Sigmoid colon (tissue), 7 donors: ENCODE data around the gene MGRN1. TPM values are rescaled to one million over a fixed set of nuclear protein-coding genes. Genes with fewer than 3 reads are reported as not detected.

Experiments
- DNase-seq: peaks from one replicate; pipeline ENCODE4 v3.0.0-alpha.2; 2019
- H3K27ac ChIP-seq, 4 donors: fragments of 200-600 bp; sonication (generic); one replicate each; pipeline ENCODE4 v1.5.1; 2016 to 2019; ENCODE audit warnings: mild to moderate bottlenecking in 1 of 4
- H3K27me3 ChIP-seq, 3 donors: fragments of 200-600 bp; sonication (generic); one replicate each; pipeline ENCODE4 v1.5.1; 2019; ENCODE audit warnings: mild to moderate bottlenecking in 1 of 3
- H3K36me3 ChIP-seq, 4 donors: fragments of 200-600 bp; sonication (generic); one replicate each; pipeline ENCODE4 v1.5.1; 2016 to 2019
- H3K4me1 ChIP-seq, 4 donors: fragments of 200-600 bp; sonication (generic); one replicate each; pipeline ENCODE4 v1.5.1; 2017 to 2019
- H3K4me3 ChIP-seq, 4 donors: fragments of 200-600 bp; sonication (generic); one replicate each; pipeline ENCODE4 v1.5.1; 2017 to 2019; ENCODE audit warnings: mild to moderate bottlenecking in 2 of 4, moderate library complexity in 1 of 4
- H3K9me3 ChIP-seq, 4 donors: fragments of 200-600 bp in 3 of 4; sonication (generic) in 3 of 4; one replicate each; pipeline versions ENCODE4 v1.5.1 to v1.6.1; 2013 to 2019
- EP300 ChIP-seq, 4 donors: sonication (generic); formaldehyde crosslinking; IDR thresholded peaks; one replicate each; pipeline ENCODE4 v1.6.1; 2017; ENCODE audit warnings: antibody characterized with exemption in 4 of 4
- POLR2A ChIP-seq, 2 donors: fragments of 450-650 bp; IDR thresholded peaks; one replicate each; pipeline ENCODE4 v1.6.1; 2016; ENCODE audit warnings: antibody characterized with exemption in 2 of 2, mild to moderate bottlenecking in 2 of 2, moderate library complexity in 2 of 2
- POLR2AphosphoS5 ChIP-seq, 4 donors: sonication (generic); formaldehyde crosslinking; IDR thresholded peaks; one replicate each; pipeline ENCODE4 v1.6.1; 2017; ENCODE audit warnings: antibody characterized with exemption in 4 of 4
- WGBS, 2 donors: extraction: QIAGEN DNeasy Blood & Tissue Kit; methylation state at CpG; one replicate each; pipeline ENCODE4 v1.1.7; 2013; 5-methylcytosine and 5-hydroxymethylcytosine counted together
- intact Hi-C: fragments of 100-400 bp; cut with DNase I; formaldehyde crosslinking; loops from one replicate; pipeline ENCODE4 v1.15.1; 2023
- polyA plus RNA-seq, 3 donors: library from polyadenylated mRNA; stranded (reverse); fragments of 200-250 nt; gene quantifications; one replicate each; pipeline ENCODE4 v1.2.3, GENCODE V29; 2013
- total RNA-seq, 4 donors: library from RNA; depleted of rRNA; stranded (reverse); fragments of >200 nt; gene quantifications; one replicate each; pipeline ENCODE4 v1.1.0, GENCODE V29; 2016
- TF ChIP-seq, protein P1 (sequence below), 4 experiments: fragments of 450-650 bp in 3 of 4; fragments of 200-600 bp in 1 of 4; IDR thresholded peaks; one replicate each; pipeline ENCODE4 v1.5.1; 2016 to 2019; ENCODE audit warnings: antibody characterized with exemption in 4 of 4, mild to moderate bottlenecking in 3 of 4, moderate library complexity in 2 of 4
- donor health status: healthy with polysubstance abuse.
- donor health status: Bipolar disorder and iron deficiency.
- donor health status: healthy.

The MGRN1 gene
- total and polyA plus RNA-seq, 7 donors, result 16.8 to 37.9 (median 28.2) TPM

DNA sequence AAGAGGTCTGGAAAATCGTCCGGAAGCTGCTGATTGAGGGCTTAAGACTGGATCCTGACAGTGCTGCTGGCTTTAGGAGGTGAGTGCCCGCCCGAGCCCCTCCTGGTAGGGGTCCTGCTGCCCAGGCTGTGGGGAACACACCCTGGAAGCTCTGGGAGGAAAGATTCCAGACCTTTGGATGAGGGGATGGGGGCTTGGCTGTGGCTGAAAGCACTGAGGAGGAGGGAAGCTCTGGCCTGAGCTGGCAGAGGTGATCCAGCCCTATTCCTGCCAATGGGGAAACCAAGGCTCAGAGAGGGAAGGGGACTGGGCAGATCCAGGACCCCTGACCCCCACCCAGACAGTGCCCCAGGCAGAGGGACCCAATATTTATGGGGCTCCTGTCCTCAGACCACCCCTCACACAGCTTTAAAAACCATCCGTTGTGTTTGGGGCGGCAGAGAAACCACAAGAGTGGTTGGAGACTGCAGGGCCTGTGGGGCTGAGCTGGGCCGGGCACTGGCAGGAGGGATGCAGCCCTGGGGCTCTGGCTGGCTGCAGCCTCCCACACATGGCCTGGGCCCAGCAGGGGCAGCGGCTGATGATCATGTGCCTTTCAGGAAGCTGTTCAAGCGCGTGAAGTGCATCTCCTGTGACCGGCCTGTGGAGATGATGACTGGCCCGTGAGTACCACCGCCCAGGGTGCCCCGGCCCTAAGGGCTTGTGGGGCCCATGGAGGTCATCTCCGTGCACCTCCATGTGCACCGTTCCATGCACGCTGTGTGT is 32.7 kb upstream of the MGRN1 start:
- 88 to 92% methylated on average over 17 of the region's 17 CpGs for WGBS, 2 donors

DNA sequence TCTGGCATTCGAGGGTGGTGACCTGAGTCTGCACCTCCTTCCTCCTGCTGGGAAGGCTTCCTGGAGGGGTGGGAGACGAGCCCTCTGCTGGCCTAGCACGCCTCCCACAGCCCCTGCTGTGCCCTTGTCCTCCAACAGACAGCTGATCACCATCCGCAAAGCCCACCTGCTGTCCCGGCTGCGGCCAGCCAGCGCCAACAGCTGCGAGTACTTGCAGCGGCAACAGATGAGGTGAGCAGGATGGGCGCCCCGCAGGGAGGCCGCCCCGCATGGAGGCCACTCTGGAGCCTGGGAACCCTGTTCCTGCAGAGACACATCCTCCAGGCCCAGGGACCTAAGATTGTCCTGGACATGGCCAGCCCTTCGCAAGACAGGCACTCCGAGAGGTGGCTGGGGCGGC is 31.5 kb upstream of the MGRN1 start:
- H3K27me3 ChIP-seq, result peaks cover 0 to 9% (median 0%) of the 10 kb centered on the region in 3 donors
- H3K4me3 ChIP-seq, result no peak overlapping the region
- no peak for TF ChIP-seq EP300 (IDR thresholded peaks at IDR 0.05)
- no peak for TF ChIP-seq POLR2A (IDR thresholded peaks at IDR 0.05)
- TF ChIP-seq, protein P1, sequence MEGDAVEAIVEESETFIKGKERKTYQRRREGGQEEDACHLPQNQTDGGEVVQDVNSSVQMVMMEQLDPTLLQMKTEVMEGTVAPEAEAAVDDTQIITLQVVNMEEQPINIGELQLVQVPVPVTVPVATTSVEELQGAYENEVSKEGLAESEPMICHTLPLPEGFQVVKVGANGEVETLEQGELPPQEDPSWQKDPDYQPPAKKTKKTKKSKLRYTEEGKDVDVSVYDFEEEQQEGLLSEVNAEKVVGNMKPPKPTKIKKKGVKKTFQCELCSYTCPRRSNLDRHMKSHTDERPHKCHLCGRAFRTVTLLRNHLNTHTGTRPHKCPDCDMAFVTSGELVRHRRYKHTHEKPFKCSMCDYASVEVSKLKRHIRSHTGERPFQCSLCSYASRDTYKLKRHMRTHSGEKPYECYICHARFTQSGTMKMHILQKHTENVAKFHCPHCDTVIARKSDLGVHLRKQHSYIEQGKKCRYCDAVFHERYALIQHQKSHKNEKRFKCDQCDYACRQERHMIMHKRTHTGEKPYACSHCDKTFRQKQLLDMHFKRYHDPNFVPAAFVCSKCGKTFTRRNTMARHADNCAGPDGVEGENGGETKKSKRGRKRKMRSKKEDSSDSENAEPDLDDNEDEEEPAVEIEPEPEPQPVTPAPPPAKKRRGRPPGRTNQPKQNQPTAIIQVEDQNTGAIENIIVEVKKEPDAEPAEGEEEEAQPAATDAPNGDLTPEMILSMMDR (IDR thresholded peaks at IDR 0.05), result no peak
- TF ChIP-seq POLR2AphosphoS5 (IDR thresholded peaks at IDR 0.05), result no peak
- H3K9me3 ChIP-seq, result no peaks in the 10 kb centered on the region
- WGBS, 2 donors, result 79 to 81% methylated on average over 16 of the region's 16 CpGs
- no peak for DNase-seq
- no peak overlapping the region for H3K27ac ChIP-seq
- intact Hi-C loops, result no loop called here
- no peaks in the 10 kb centered on the region for H3K36me3 ChIP-seq
- H3K4me1 ChIP-seq, result no peaks in the 10 kb centered on the region

More for the DNA sequence above, 32.7 kb upstream of the MGRN1 start:
- H3K27me3 ChIP-seq, result peaks cover 0 to 9% (median 0%) of the 10 kb centered on the region in 3 donors
- H3K4me3 ChIP-seq, result no peak overlapping the region
- no peak overlapping the region for H3K27ac ChIP-seq
- no peaks in the 10 kb centered on the region for H3K9me3 ChIP-seq
- DNase-seq, result no peak
- TF ChIP-seq POLR2A (IDR thresholded peaks at IDR 0.05), result no peak
- no peak for TF ChIP-seq EP300 (IDR thresholded peaks at IDR 0.05)
- TF ChIP-seq, protein P1 (IDR thresholded peaks at IDR 0.05), result no peak
- no peak for TF ChIP-seq POLR2AphosphoS5 (IDR thresholded peaks at IDR 0.05)
- no peaks in the 10 kb centered on the region for H3K36me3 ChIP-seq
- intact Hi-C loops, result no loop called here
- no peaks in the 10 kb centered on the region for H3K4me1 ChIP-seq

DNA sequence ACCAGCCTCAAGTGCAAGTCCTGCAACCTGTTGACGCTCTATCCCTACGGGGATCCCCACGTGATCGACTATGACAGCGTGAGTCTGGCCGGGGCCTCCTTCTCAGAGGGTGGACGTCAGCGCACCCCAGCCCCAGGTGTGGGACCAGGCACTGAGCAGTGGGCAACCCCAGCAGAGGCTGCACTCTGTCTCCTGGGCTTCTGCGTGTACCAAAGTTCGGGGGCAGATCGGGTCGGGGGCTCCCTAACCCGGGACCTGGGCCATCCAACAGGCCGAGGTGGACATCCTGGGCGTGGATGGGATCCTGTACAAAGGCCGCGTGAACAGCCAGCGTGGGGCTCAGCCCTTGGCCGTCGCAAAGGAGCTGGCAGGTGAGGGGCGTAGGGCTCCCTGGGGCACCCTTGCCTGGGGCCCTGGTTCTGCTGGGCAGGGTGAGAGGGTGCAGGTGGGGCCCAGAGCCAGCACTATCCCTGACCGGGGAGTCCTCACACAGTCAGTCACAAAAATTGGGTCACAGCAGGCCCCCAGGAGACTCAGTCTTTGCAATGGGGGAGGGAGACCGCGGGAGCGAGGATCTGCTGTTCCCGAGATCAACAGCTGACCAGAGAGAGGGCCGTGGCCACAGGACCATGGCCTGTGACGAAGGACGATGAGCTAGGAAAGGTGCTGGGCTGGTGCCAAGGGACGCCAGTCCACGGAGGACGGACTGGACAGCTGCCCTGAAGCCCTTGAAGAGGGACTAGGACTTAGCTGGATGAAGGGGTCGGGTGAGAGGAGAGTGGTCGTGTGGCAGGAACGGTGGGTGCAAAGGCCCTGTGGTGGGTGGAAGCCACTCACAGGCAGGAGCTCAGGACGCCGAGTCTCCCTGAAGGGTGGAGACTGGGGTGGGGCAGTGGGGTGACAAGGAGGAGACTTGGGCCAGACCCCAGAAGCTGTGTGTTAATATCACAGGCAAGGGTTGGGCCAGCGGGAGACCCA is 29.9 kb upstream of the MGRN1 start:
- Histone ChIP-seq H3K36me3 (no peaks in the 10 kb centered on the region), H3K27me3 (peaks cover 0 to 19% (median 0%) of the 10 kb centered on the region in 3 donors), H3K9me3 (no peaks in the 10 kb centered on the region), H3K4me1 (no peaks in the 10 kb centered on the region), H3K4me3 (no peak overlapping the region), H3K27ac (no peak overlapping the region)
- intact Hi-C loops, result no loop called here
- TF ChIP-seq EP300 (IDR thresholded peaks at IDR 0.05), result no peak
- TF ChIP-seq, protein P1 (IDR thresholded peaks at IDR 0.05), result no peak
- no peak for TF ChIP-seq POLR2A (IDR thresholded peaks at IDR 0.05)
- no peak for TF ChIP-seq POLR2AphosphoS5 (IDR thresholded peaks at IDR 0.05)
- no peak for DNase-seq
- 87 to 92% methylated on average over 38 of the region's 38 CpGs for WGBS, 2 donors

DNA sequence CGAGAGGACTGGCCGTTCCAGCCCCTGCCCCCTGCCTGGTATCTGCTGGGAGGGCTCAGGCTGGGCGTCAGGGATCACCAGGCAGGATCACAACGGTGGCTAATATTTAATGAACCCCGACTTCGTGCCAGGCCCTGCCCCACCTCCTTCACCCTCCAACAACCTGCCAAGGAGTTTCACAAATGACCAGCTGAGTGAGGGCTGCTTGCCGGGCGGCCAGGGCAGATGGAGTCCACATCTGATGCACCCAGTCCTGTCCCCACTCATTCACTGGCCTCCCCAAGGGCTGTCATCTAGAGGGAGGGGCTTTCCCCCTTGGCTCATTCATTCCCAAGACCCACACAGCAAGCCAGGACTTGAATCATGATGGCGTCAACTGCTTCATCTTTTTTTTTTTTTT is 27.5 kb upstream of the MGRN1 start:
- no peak for TF ChIP-seq POLR2AphosphoS5 (IDR thresholded peaks at IDR 0.05)
- TF ChIP-seq EP300 (IDR thresholded peaks at IDR 0.05), result no peak
- no peak for TF ChIP-seq POLR2A (IDR thresholded peaks at IDR 0.05)
- TF ChIP-seq, protein P1 (IDR thresholded peaks at IDR 0.05), result no peak
- Histone ChIP-seq H3K36me3 (no peaks in the 10 kb centered on the region), H3K4me1 (peaks cover 0 to 15% (median 13%) of the 10 kb centered on the region in 4 donors), H3K4me3 (no peak overlapping the region), H3K27ac (no peak overlapping the region), H3K27me3 (peaks cover 0 to 31% (median 0%) of the 10 kb centered on the region in 3 donors), H3K9me3 (no peaks in the 10 kb centered on the region)
- WGBS, 2 donors, result 46 to 66% methylated on average over 9 of the region's 9 CpGs
- no peak for DNase-seq
- intact Hi-C loops, result no loop called here
